ENCODE measurements around the gene NR1I3. TPM values are rescaled to one million over a fixed set of nuclear protein-coding genes. Genes with fewer than 3 reads are reported as not detected.

Gene NR1I3
- total and polyA plus RNA-seq, 2 donors (not counting 1 experiment from before 2014, with no cell fraction given): not detected

DNA sequence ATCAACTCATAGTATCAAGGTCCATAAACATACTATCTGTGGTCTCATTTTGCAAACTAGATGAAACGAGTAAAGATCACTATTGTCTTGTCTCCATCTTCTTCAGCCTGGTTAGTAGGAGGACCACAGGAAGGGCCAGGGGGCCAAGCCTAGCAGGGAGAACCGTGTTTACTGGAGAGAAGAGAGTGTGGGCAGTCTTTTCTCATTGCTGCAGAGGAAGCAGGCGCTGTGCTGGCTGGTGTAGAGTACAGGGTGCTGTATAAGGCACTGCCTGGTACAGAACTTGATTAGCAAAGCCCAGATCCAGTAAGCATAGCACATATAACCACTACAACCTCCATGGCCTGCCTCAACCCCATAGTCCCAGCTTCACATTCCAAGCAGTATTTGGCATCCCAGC lies 50.7 kb downstream of the NR1I3 start:
- Mint-ChIP-seq H3K27me3 (no peaks in the 10 kb centered on the region), H3K4me1 (peaks cover 69% of the 10 kb centered on the region), H3K4me3 (peak overlapping the region; percentile 55), H3K9me3 (ENCODE audit: insufficient read depth) (no peaks in the 10 kb centered on the region), H3K27ac (peak overlapping the region; percentile 93)
- Histone ChIP-seq H3K9ac (ENCODE audit: low read length) (no peak overlapping the region), H3K27me3 (replicated peaks in 1 of 4; ENCODE audit: control extremely low read depth in 1 of 4, control insufficient read depth in 3 of 4, insufficient read depth in 4 of 4, low read length in 3 of 4) (no peaks in the 10 kb centered on the region), H3K4me2 (replicated peaks; ENCODE audit: low read depth, low read length, poor library complexity, severe bottlenecking) (peak overlapping the region; percentile 70), H3K27ac (ENCODE audit: low read length in 2 of 2) (peak overlapping the region; percentile 86 to 94), H3K4me1 (ENCODE audit: control insufficient read depth in 2 of 2, insufficient read depth in 2 of 2, low read length in 2 of 2) (peaks cover 66 to 82% of the 10 kb centered on the region in 2 donors), H3K36me3 (replicated peaks in 1 of 2; ENCODE audit: control extremely low read depth in 1 of 2, control insufficient read depth in 1 of 2, extremely low read depth in 1 of 2, insufficient read depth in 2 of 2, low read length in 1 of 2) (no peaks in the 10 kb centered on the region), H3K4me3 (ENCODE audit: control extremely low read depth in 1 of 5, extremely low read depth in 1 of 5, insufficient read depth in 1 of 5, low read depth in 2 of 5, low read length in 4 of 5) (peak overlapping the region in 1 of 5 experiments; percentile 2), H3K9me3 (ENCODE audit: control extremely low read depth in 1 of 3, control insufficient read depth in 2 of 3, insufficient read depth in 1 of 3, low read length in 2 of 3) (no peaks in the 10 kb centered on the region), H3K79me2 (ENCODE audit: control insufficient read depth, insufficient read depth, low read length) (peaks cover 20% of the 10 kb centered on the region), H2AFZ (ENCODE audit: insufficient read depth, low read depth, low read length, poor library complexity, severe bottlenecking) (peak overlapping the region; percentile 63), H4K20me1 (ENCODE audit: control insufficient read depth, insufficient read depth, low read length, poor library complexity, severe bottlenecking) (no peaks in the 10 kb centered on the region)
- ATAC-seq (ENCODE audit: low read depth) (no peak), DNase-seq (no peak)
- intact Hi-C loops (cut with micrococcal nuclease): loop anchor here (2.0 to 5.0 kb wide), 2 partner anchors 15 to 35 kb away; partner anchors contain the start of genes NDUFS2 and UFC1
- 0% methylated on average over 1 of the region's 3 CpGs for WGBS (ENCODE audit: insufficient coverage)
- ChIA-PET POLR2A (interaction anchor here (1.2 kb wide), 1 partner anchor 15 kb away, joined by 9 read pairs; no protein-coding TSS in a partner anchor), CTCF (interaction anchor here (1.2 to 1.7 kb wide), 2 partner anchors 21 to 29 kb away, joined by 3 to 6 read pairs; partner anchors contain the start of gene PPOX)
- no peak for TF ChIP-seq EZH2 (IDR thresholded peaks at IDR 0.05; ENCODE audit: borderline replicate concordance, insufficient read depth, low read depth, low read length, poor library complexity, severe bottlenecking)
- TF ChIP-seq, protein P1, sequence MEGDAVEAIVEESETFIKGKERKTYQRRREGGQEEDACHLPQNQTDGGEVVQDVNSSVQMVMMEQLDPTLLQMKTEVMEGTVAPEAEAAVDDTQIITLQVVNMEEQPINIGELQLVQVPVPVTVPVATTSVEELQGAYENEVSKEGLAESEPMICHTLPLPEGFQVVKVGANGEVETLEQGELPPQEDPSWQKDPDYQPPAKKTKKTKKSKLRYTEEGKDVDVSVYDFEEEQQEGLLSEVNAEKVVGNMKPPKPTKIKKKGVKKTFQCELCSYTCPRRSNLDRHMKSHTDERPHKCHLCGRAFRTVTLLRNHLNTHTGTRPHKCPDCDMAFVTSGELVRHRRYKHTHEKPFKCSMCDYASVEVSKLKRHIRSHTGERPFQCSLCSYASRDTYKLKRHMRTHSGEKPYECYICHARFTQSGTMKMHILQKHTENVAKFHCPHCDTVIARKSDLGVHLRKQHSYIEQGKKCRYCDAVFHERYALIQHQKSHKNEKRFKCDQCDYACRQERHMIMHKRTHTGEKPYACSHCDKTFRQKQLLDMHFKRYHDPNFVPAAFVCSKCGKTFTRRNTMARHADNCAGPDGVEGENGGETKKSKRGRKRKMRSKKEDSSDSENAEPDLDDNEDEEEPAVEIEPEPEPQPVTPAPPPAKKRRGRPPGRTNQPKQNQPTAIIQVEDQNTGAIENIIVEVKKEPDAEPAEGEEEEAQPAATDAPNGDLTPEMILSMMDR (IDR thresholded peaks at IDR 0.05): no peak

DNA sequence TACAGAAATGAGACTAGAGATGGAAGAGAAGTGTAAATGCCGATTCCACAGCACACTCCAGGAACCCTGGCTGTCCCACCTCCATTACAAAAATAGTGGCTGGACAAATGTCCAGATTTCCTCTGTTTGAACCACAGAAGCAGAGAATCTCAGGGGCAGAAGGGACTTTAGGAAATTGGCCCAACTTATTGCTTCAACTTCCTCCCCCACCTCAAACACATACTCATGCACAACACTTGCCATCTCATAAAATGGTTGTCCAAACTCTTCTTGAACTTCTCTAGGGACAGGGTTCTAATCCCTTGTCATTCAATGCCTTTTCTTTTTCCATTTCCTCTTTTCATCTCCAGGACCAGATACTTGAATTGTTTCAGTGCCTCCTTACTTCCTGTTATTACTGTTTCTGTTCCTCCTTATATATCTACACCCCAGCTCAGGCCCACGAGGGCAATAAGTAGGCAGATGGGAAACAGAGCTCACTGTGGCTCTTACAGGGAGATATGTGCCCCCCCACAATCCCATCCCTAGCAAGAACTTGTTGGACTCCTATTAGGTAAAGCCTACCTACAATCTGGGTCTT lies 52.2 kb downstream of the NR1I3 start:
- Mint-ChIP-seq H3K4me3 (peak overlapping the region; percentile 71), H3K4me1 (peaks cover 74% of the 10 kb centered on the region), H3K27ac (peak overlapping the region; percentile 93), H3K9me3 (ENCODE audit: insufficient read depth) (no peaks in the 10 kb centered on the region), H3K27me3 (no peaks in the 10 kb centered on the region)
- H3K4me2 ChIP-seq (replicated peaks; ENCODE audit: low read depth, low read length, poor library complexity, severe bottlenecking): peak overlapping the region; percentile 70
- ATAC-seq (ENCODE audit: low read depth) (peak; percentile 57), DNase-seq (peak; percentile 83)
- H3K79me2 ChIP-seq (ENCODE audit: control insufficient read depth, insufficient read depth, low read length): peaks cover 7% of the 10 kb centered on the region
- H3K9me3 ChIP-seq (ENCODE audit: control extremely low read depth in 1 of 3, control insufficient read depth in 2 of 3, insufficient read depth in 1 of 3, low read length in 2 of 3): no peaks in the 10 kb centered on the region
- no peak for TF ChIP-seq EZH2 (IDR thresholded peaks at IDR 0.05; ENCODE audit: borderline replicate concordance, insufficient read depth, low read depth, low read length, poor library complexity, severe bottlenecking)
- TF ChIP-seq, protein P1 (IDR thresholded peaks at IDR 0.05): no peak
- ChIA-PET POLR2A (interaction anchor here (0.6 to 1.4 kb wide), 4 partner anchors 10 to 120 kb away, joined by 3 to 4 read pairs (median 4); no protein-coding TSS in a partner anchor), CTCF (interaction anchor here (0.6 to 2.7 kb wide), 12 partner anchors 9 to 197 kb away, joined by 3 to 13 read pairs (median 3); partner anchors contain the start of genes ADAMTS4, NDUFS2, PPOX and TOMM40L)
- no peaks in the 10 kb centered on the region for H3K36me3 ChIP-seq (replicated peaks in 1 of 2; ENCODE audit: control extremely low read depth in 1 of 2, control insufficient read depth in 1 of 2, extremely low read depth in 1 of 2, insufficient read depth in 2 of 2, low read length in 1 of 2)
- H3K9ac ChIP-seq (ENCODE audit: low read length): peak overlapping the region; percentile 55
- H3K4me1 ChIP-seq (ENCODE audit: control insufficient read depth in 2 of 2, insufficient read depth in 2 of 2, low read length in 2 of 2): peaks cover 73 to 88% of the 10 kb centered on the region in 2 donors
- H3K27ac ChIP-seq (ENCODE audit: low read length in 2 of 2): peak overlapping the region; percentile 86 to 94
- peak overlapping the region; percentile 12 to 63 (median 33) for H3K4me3 ChIP-seq (ENCODE audit: control extremely low read depth in 1 of 5, extremely low read depth in 1 of 5, insufficient read depth in 1 of 5, low read depth in 2 of 5, low read length in 4 of 5)
- no CpG with 5 or more reads among the region's 2 CpGs for WGBS (ENCODE audit: insufficient coverage)
- no peak overlapping the region for H2AFZ ChIP-seq (ENCODE audit: insufficient read depth, low read depth, low read length, poor library complexity, severe bottlenecking)
- no peaks in the 10 kb centered on the region for H3K27me3 ChIP-seq (replicated peaks in 1 of 4; ENCODE audit: control extremely low read depth in 1 of 4, control insufficient read depth in 3 of 4, insufficient read depth in 4 of 4, low read length in 3 of 4)
- intact Hi-C loops (cut with micrococcal nuclease): loop anchor here (1.0 to 5.0 kb wide), 5 partner anchors 9 to 128 kb away; partner anchors contain the start of genes B4GALT3, DEDD, NDUFS2 and SDHC
- H4K20me1 ChIP-seq (ENCODE audit: control insufficient read depth, insufficient read depth, low read length, poor library complexity, severe bottlenecking): no peaks in the 10 kb centered on the region
